Stomach (tissue), 19 donors: Measurements from ENCODE around the gene ATP1A1. TPM values are rescaled to one million over a fixed set of nuclear protein-coding genes. Genes with fewer than 3 reads are reported as not detected.

Experiments used
- DNase-seq, 2 donors: peaks; one replicate each; pipeline versions ENCODE4 v3.0.0 to v3.0.0-alpha.2; 2013 to 2019
- H3K27ac ChIP-seq, 5 donors: fragments of 200-600 bp in 4 of 5; sonication (generic) in 4 of 5; one replicate each; pipeline ENCODE4 v1.5.1; 2013 to 2019; ENCODE audit warnings: mild to moderate bottlenecking in 1 of 5, moderate library complexity in 1 of 5
- H3K27me3 ChIP-seq, 3 donors: fragments of 200-600 bp; sonication (generic); one replicate each; pipeline ENCODE4 v1.5.1; 2017 to 2019; ENCODE audit warnings: mixed run types in 1 of 3
- H3K36me3 ChIP-seq, 4 donors: fragments of 200-600 bp; sonication (generic); 1 replicate in 3 of 4; 2 replicates in 1 of 4; pipeline ENCODE4 v1.5.1; 2016 to 2019
- H3K4me1 ChIP-seq, 4 donors: fragments of 200-600 bp; sonication (generic); one replicate each; pipeline ENCODE4 v1.5.1; 2016 to 2019
- H3K4me3 ChIP-seq, 4 donors: fragments of 200-600 bp; sonication (generic) in 3 of 4; one replicate each; pipeline ENCODE4 v1.5.1; 2016 to 2019; ENCODE audit warnings: mild to moderate bottlenecking in 1 of 4
- H3K9me3 ChIP-seq, 4 donors: fragments of 200-600 bp; sonication (generic); one replicate each; pipeline ENCODE4 v1.5.1; 2016 to 2019
- EP300 ChIP-seq: sonication (generic); formaldehyde crosslinking; IDR thresholded peaks from one replicate; pipeline ENCODE4 v1.6.1; 2017; ENCODE audit warnings: antibody characterized with exemption
- POLR2A ChIP-seq, 4 donors: fragments of 450-650 bp; IDR thresholded peaks; one replicate each; pipeline ENCODE4 v1.6.1; 2016; ENCODE audit warnings: antibody characterized with exemption in 4 of 4, control low read depth in 2 of 4, mild to moderate bottlenecking in 1 of 4, moderate library complexity in 1 of 4
- POLR2AphosphoS5 ChIP-seq, 3 donors: sonication (generic); formaldehyde crosslinking; IDR thresholded peaks; one replicate each; pipeline ENCODE4 v1.6.1; 2016; ENCODE audit warnings: antibody characterized with exemption in 3 of 3
- WGBS, 5 donors: extraction: QIAGEN DNeasy Blood & Tissue Kit in 3 of 5; methylation state at CpG; one replicate each; pipeline versions ENCODE4 v1.1.5 to v1.1.7; 2013 to 2018; 5-methylcytosine and 5-hydroxymethylcytosine counted together
- intact Hi-C: fragments of 100-400 bp; cut with DNase I; formaldehyde crosslinking; loops from one replicate; pipeline ENCODE4 v1.15.1; 2023; ENCODE audit warnings: low total_unique reads
- long read RNA-seq, 10 donors: transcript quantifications; one replicate each; lab custom pipeline, GENCODE V29; 2026
- polyA plus RNA-seq, 3 donors: library from polyadenylated mRNA; stranded (reverse); fragments of 200-250 nt; gene quantifications; one replicate each; pipeline ENCODE4 v1.2.3, GENCODE V29; 2013
- total RNA-seq, 5 donors: library from RNA; depleted of rRNA; stranded (reverse); fragments of >200 nt; gene quantifications; one replicate each; pipeline versions ENCODE4 v1.1.0 to v1.2.3, GENCODE V29; 2014 to 2016
- TF ChIP-seq, protein P1 (sequence below), 7 experiments: fragments of 450-650 bp in 4 of 7; fragments of 200-600 bp in 3 of 7; sonication (generic) in 3 of 7; IDR thresholded peaks; one replicate each; pipeline ENCODE4 v1.5.1; 2016 to 2019; ENCODE audit warnings: antibody characterized with exemption in 7 of 7, control low read depth in 2 of 7, mild to moderate bottlenecking in 1 of 7
- donor health status: healthy with polysubstance abuse.
- donor health status: Bipolar disorder and iron deficiency.
- donor health status: healthy.

ATP1A1 gene
- 100 to 1,000 TPM; 103 to 576 (median 286) TPM for total RNA-seq
- 100 to 1,000 TPM in 2 of 3 donors, 10 to 100 TPM in 1; 49.9 to 210 (median 110) TPM for polyA plus RNA-seq
- long read RNA-seq, donor 1, transcript ATP1A1-201 (23 exons, 3,654 nt) = major isoform, 6 of 36 reads
- long read RNA-seq, donor 1, partial matches to known transcripts = 30 of 36 reads
- long read RNA-seq, donor 1, other reads (novel, unspliced or antisense) = 0 of 36 reads
- long read RNA-seq, donor 2, transcript ATP1A1-201 (23 exons, 3,654 nt) = major isoform, 39 of 89 reads
- long read RNA-seq, donor 2, partial matches to known transcripts = 48 of 89 reads
- long read RNA-seq, donor 2, other reads (novel, unspliced or antisense) = 0 of 89 reads
- long read RNA-seq, donor 3, transcript ATP1A1-201 (23 exons, 3,654 nt) = major isoform, 9 of 42 reads
- long read RNA-seq, donor 3, partial matches to known transcripts = 31 of 42 reads
- long read RNA-seq, donor 3, other reads (novel, unspliced or antisense) = 0 of 42 reads
- long read RNA-seq, donor 4, partial matches to known transcripts = 0 of 1 reads
- long read RNA-seq, donor 4, other reads (novel, unspliced or antisense) = 0 of 1 reads
- long read RNA-seq, donor 5, transcript ATP1A1-201 (23 exons, 3,654 nt) = major isoform, 17 of 47 reads
- long read RNA-seq, donor 5, partial matches to known transcripts = 29 of 47 reads
- long read RNA-seq, donor 5, other reads (novel, unspliced or antisense) = 0 of 47 reads
- long read RNA-seq, donor 6 = 0 reads
- long read RNA-seq, donor 7, transcript ATP1A1-201 (23 exons, 3,654 nt) = major isoform, 19 of 85 reads
- long read RNA-seq, donor 7, partial matches to known transcripts = 66 of 85 reads
- long read RNA-seq, donor 7, other reads (novel, unspliced or antisense) = 0 of 85 reads
- long read RNA-seq, donor 8, transcript ATP1A1-201 (23 exons, 3,654 nt) = major isoform, 27 of 97 reads
- long read RNA-seq, donor 8, partial matches to known transcripts = 67 of 97 reads
- long read RNA-seq, donor 8, other reads (novel, unspliced or antisense) = 0 of 97 reads
- long read RNA-seq, donor 9, transcript ATP1A1-201 (23 exons, 3,654 nt) = major isoform, 12 of 70 reads
- long read RNA-seq, donor 9, partial matches to known transcripts = 58 of 70 reads
- long read RNA-seq, donor 9, other reads (novel, unspliced or antisense) = 0 of 70 reads
- long read RNA-seq, donor 10, transcript ATP1A1-201 (23 exons, 3,654 nt) = major isoform, 32 of 78 reads
- long read RNA-seq, donor 10, partial matches to known transcripts = 43 of 78 reads
- long read RNA-seq, donor 10, other reads (novel, unspliced or antisense) = 0 of 78 reads

DNA sequence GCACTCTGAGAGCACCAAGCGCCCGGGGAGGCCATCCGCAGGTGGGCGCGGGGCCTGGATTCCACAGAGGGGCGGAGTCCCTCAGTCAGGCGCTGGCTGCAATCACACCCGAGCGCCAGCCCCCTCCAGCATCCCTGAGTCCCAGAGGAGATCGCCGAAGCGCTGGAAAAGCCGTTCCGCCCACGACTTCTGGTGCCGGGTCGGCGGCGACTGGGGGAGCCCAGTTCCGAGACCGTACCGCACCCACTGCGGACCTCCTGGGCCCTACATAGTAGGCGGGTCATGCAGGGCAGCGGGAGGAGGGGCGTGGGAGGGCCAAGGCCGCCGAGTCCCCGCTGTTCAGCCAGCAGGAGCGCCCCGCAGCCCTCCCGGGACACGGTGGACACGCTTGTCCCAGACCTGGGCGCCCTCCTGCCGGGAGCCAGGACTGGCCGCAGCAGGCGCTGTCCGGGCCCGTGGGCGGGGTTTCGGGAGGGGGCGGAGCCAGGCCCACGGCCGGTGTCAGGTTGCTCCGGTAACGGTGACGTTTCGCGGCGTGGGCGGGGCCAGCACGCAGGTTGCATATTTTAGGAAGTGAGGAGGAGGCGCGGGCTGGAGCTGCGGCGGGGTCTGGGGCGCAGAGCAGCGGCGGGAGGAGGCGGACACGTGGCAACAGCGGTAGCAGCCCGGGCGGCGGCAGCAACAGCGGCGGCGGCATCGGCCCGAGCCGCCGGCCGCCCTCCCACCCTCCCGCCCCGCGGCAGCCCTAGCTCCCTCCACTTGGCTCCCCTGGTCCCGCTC lies at the start of gene ATP1A1:
Gene ATP1A1 (plus strand): TSS at position 594 of the 780 bp plus-strand sequence. CDS start 268 bp downstream, outside the sequence.
- H3K9me3 ChIP-seq = no peaks in the 10 kb centered on the region
- peaks cover 25 to 51% (median 48%) of the 10 kb centered on the region in 4 donors for H3K4me1 ChIP-seq
- peak within 1 kb of the TSS; percentile 91 to 95 (median 94) for H3K4me3 ChIP-seq
- peak within 1 kb of the TSS; percentile 97 to 100 (median 98) for H3K27ac ChIP-seq
- WGBS, 5 donors = 0 to 1% (median 0%) methylated on average over 26 to 78 of the region's 78 CpGs
- peak; percentile 99 for DNase-seq
- TF ChIP-seq POLR2AphosphoS5 (IDR thresholded peaks at IDR 0.05) = peak; percentile 91 to 99 (median 99)
- TF ChIP-seq POLR2A (IDR thresholded peaks at IDR 0.05) = peak in 2 of 4 donors; percentile 67 to 84
- TF ChIP-seq EP300 = no peak
- TF ChIP-seq, protein P1, sequence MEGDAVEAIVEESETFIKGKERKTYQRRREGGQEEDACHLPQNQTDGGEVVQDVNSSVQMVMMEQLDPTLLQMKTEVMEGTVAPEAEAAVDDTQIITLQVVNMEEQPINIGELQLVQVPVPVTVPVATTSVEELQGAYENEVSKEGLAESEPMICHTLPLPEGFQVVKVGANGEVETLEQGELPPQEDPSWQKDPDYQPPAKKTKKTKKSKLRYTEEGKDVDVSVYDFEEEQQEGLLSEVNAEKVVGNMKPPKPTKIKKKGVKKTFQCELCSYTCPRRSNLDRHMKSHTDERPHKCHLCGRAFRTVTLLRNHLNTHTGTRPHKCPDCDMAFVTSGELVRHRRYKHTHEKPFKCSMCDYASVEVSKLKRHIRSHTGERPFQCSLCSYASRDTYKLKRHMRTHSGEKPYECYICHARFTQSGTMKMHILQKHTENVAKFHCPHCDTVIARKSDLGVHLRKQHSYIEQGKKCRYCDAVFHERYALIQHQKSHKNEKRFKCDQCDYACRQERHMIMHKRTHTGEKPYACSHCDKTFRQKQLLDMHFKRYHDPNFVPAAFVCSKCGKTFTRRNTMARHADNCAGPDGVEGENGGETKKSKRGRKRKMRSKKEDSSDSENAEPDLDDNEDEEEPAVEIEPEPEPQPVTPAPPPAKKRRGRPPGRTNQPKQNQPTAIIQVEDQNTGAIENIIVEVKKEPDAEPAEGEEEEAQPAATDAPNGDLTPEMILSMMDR (IDR thresholded peaks at IDR 0.05) = no peak
- intact Hi-C loops = no loop called here
- no peaks in the 10 kb centered on the region for H3K27me3 ChIP-seq
- no peaks in the 10 kb centered on the region for H3K36me3 ChIP-seq

DNA sequence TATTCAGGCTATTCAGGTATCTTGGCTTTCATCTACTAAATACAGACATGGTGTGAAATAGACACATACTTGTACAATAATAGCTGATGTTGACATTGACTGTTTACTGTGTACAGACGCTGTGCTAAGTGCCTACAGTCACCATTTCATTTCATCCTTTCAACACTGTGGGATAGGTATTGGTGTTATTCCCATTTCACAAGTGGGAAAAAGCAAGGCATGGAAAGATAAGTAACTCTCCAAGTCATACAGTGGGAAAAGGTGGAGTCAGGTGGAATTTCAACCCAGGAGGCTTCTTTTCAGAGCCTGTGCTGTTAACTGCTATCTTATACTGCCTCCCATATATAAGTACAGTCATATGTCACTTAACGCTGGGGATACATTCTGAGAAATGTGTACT lies 49.6 kb upstream of the ATP1A1 start:
- intact Hi-C loops = no loop called here
- peak overlapping the region in 1 of 5 donors; percentile 38 for H3K27ac ChIP-seq
- 28 to 62% (median 42%) methylated on average over 2 of the region's 2 CpGs for WGBS, 5 donors
- H3K27me3 ChIP-seq = no peaks in the 10 kb centered on the region
- DNase-seq = no peak
- H3K36me3 ChIP-seq = no peaks in the 10 kb centered on the region
- no peak overlapping the region for H3K4me3 ChIP-seq
- H3K9me3 ChIP-seq = no peaks in the 10 kb centered on the region
- TF ChIP-seq POLR2AphosphoS5 (IDR thresholded peaks at IDR 0.05) (no peak), POLR2A (IDR thresholded peaks at IDR 0.05) (no peak)
- peaks cover 12 to 49% (median 46%) of the 10 kb centered on the region in 4 donors for H3K4me1 ChIP-seq

DNA sequence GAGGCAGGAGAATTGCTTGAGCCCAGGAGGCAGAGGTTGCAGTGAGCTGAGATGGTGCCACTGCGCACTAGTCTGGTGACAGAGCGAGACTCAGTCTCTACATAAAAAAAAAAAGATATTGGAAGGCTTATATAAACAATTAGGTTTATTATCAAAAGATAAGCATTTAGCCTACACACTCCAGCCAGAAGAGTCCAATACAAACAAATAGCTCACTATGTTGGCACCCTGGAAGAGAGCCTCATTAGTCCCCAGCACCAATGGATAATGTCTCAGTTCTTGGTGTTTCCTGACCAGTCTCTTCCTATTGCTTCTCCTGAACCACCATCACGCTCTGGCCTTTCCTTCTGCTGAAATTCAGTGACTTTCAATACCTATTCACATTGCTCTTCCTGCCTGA lies 48.6 kb upstream of the ATP1A1 start:
- H3K9me3 ChIP-seq = no peaks in the 10 kb centered on the region
- 39 to 63% (median 42%) methylated on average over 3 of the region's 3 CpGs for WGBS, 5 donors
- peak overlapping the region in 3 of 5 donors; percentile 5 to 70 (median 42) for H3K27ac ChIP-seq
- H3K4me3 ChIP-seq = no peak overlapping the region
- TF ChIP-seq POLR2AphosphoS5 (IDR thresholded peaks at IDR 0.05) = peak in 1 of 3 donors; percentile 14
- no peak for TF ChIP-seq EP300
- intact Hi-C loops = no loop called here
- H3K4me1 ChIP-seq = peaks cover 12 to 49% (median 46%) of the 10 kb centered on the region in 4 donors
- H3K36me3 ChIP-seq = no peaks in the 10 kb centered on the region
- DNase-seq = peak in 1 of 2 donors; percentile 40
- no peaks in the 10 kb centered on the region for H3K27me3 ChIP-seq

DNA sequence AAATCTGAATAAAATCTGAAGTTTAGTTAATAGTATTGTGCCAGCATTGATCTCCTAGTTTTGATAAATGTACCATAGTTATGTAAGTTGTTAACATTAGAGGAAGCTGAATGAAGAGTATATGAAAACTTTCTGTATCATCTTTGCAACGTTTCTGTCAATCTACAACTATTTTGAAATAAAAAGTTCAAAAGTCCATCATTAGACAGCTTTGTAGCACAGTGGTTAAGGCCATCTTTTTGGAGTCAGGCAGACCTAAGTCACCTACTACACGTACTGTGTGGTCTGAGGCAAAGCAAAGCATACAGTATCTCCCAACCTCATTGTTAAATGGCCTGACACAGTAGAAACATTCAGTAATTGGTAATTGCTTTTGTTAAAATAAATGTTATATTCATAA lies 47.9 kb upstream of the ATP1A1 start:
- H3K36me3 ChIP-seq = no peaks in the 10 kb centered on the region
- no peak for DNase-seq
- H3K27ac ChIP-seq = peak overlapping the region in 2 of 5 donors; percentile 42 to 70
- 61 to 76% (median 65%) methylated on average over 2 of the region's 2 CpGs for WGBS, 5 donors
- H3K4me1 ChIP-seq = peaks cover 12 to 49% (median 46%) of the 10 kb centered on the region in 4 donors
- no peak overlapping the region for H3K4me3 ChIP-seq
- H3K27me3 ChIP-seq = no peaks in the 10 kb centered on the region
- no peaks in the 10 kb centered on the region for H3K9me3 ChIP-seq
- no peak for TF ChIP-seq EP300
- TF ChIP-seq, protein P1 (IDR thresholded peaks at IDR 0.05) = no peak
- no peak for TF ChIP-seq POLR2A (IDR thresholded peaks at IDR 0.05)
- TF ChIP-seq POLR2AphosphoS5 (IDR thresholded peaks at IDR 0.05) = no peak
- intact Hi-C loops = no loop called here
